CD4-positive, alpha-beta T cell treated with Interleukin-15 for 4 hours (primary cell): ENCODE data around the gene FADD.

Source experiments
- DNase-seq: peaks from one replicate; pipeline ENCODE4 v3.0.0-alpha.2; 2020; ENCODE audit warnings: low spot score

The FADD gene

DNA sequence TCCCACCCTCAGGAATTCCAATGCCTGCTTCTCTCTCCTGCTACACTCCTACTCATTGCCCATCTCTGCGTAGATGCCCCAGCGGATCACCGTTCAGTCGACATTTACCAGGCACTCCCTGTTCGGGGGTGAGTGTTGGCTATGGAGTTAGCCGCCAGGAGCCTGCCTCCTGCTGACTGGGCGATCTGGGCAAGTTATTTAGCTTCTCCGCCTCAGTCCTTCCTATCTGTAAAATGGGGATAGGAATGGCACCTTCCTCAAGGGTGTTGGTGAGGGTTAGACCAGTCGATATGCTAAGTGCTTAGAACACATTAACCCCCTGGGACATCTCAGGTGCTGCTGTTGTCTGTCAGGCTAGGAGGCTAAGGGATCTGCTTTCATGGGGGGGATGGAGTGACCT, 30.9 kb downstream of the FADD start:
- no peak for DNase-seq

DNA sequence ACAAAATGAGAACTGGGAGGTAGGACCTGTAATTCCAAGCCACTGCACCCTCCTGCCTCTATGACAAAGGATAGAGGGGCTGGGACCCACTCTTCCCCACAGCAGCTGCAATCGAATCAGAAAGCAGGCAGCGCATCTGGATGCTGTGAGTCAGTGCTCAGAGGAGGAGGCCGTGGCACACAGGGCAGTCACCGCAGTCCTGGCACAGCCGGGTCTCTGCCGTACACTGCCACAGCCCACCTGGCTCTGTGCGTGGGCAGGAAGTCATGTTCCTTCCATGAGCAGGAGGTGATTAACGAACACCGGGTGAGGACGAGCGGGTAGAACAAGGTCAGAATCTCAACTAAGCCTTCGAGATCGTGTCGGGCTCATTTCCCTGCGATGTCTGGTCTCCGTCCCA, 37.2 kb downstream of the FADD start:
- no peak for DNase-seq

DNA sequence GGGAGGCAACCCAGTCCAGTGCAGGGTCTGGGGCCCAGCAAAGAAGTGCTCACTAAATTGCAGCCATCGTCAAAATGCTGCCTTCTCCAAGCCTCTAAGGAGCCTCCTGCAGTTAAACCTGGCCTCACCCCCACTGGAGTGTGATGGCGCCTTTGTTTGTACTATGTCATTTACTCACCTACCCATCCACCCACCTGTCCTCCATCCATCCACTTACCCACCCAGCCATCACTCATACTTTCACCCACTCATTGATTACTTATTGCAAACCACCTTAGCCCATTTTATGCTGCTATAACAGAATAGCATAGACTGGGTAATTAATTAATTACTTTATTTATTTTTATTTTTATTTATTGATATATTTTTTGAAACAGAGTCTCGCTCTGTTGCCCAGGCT, 38.6 kb downstream of the FADD start:
- no peak for DNase-seq

GRCh38 chr11:70242885-70243284, 39.8 kb downstream of the FADD start:
- DNase-seq, result no peak

DNA sequence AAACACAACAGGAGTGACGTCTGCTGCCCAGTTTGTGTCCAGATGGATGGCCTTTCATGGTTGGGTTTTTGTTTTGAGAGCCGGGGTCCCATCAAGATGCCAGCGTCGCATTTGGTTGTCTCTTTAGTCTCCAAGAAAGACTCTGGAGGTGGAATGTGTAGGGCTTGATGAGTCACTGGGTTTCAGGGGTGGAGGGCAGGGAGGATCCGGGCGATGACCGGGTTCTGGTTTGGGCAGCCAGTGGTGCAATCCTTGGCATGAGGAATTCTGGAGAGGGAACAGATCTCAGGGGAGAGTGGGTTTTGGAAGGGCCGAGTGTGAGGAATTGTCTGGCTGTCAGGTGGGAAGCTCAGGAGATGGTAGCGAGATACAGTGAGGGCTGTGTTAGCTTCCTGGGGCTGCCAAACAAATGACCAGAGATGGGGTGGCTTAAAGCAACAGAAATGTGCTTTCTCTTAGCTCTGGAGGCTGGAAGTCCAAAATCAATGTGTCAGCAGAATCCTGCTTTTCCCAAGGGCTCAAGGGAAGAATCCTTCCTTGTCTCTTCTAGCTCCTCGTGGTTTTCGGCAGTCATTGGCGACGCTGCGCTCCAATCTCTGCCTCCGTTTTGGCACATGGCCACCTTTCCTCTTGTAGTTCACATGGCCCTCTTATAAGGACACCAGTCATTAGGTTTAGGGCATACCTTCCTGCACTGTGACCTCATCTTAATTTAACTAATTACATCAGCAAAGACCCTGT, 41.0 kb downstream of the FADD start:
- no peak for DNase-seq

DNA sequence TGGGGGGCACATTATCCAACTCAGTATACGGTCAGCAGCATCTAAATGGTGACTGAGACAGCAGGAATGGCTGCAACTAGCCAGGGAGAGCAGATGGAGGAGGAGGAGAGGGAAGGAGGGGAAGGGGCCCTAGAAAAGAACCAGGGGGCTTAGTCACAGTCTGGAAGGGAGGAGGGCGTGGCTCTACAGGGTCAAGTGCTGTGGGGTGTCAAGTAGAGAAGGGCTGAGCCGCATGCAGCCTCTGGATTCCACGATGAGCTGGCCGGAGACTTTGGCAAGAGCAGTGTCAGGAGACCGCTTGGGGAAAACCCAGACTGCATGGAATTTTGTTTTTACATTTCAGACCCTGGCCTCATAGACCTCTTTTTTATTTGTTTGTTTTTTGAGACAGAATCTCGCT, 41.6 kb downstream of the FADD start:
- no peak for DNase-seq

DNA sequence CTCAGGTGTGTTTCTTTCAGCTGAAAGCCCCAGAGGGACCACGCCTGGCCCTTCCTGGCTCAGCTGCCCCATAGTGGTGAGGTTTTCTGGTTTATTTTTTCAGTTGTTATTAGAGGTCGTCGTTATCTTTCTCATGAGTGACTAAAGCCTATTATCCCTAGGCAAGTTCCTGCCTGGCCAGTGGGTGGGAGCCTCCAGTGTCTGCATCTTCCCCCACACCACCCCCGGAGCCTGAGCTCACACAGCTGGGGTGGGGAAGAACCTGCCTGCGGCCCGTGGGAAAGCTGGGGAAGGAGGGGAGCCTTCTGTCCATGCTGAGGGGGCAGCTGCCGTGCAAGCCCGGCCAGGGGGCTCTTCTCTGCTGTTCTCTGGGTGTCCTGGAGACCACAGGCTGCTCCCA, 43.1 kb downstream of the FADD start:
- no peak for DNase-seq

DNA sequence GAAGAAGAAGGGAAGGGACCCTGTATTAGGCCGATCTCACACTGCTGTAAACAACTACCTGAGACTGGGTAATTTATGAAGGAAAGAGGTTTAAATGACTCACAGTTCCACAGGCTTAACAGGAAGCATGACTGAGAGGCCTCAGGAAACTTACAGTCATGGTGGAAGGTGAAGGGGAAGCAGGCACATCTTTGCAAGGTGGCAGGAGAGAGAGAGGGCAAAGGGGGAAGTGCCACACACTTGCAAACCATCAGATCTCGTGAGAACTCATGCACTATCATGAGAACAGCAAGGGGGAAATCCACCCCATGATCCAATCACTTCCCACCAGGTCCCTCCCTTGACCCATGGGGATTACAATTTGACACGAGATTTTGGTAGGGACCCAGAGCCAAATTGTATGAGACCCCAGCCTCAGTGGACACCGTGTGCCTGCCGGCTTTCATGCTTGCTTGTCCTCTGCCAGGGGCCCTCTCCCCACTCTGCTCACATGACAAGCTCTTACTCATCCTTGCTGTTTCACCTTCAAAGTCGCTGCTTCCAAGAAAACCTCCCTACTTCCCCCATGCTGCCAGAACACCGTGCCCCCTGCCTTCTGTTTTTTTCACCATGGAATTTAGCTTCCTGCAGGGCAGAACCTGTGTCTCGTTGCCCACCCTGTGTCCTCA, 44.1 kb downstream of the FADD start:
- no peak for DNase-seq

DNA sequence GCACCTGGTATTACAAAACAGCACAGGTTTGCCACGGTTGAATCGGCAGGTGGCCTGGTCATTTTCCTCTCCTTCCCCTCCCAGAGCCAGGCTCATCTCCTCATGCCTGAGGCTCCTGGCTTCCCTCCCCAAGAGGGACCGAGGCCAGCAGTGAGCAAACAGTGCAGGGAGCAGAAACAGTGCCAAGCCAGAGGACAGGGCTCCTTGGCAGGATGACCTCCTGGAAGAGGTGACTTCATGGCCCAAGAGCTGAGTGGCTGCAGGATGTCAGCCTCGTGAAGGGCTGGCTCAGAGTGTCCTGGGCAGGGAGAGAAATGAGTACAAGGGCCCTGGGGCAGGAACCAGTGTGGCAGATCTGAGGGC, 44.6 kb downstream of the FADD start:
- DNase-seq, result no peak

- no peak for DNase-seq
Measured at GRCh38 chr11:70250876-70251658, 48.0 kb downstream of the FADD start.

DNA sequence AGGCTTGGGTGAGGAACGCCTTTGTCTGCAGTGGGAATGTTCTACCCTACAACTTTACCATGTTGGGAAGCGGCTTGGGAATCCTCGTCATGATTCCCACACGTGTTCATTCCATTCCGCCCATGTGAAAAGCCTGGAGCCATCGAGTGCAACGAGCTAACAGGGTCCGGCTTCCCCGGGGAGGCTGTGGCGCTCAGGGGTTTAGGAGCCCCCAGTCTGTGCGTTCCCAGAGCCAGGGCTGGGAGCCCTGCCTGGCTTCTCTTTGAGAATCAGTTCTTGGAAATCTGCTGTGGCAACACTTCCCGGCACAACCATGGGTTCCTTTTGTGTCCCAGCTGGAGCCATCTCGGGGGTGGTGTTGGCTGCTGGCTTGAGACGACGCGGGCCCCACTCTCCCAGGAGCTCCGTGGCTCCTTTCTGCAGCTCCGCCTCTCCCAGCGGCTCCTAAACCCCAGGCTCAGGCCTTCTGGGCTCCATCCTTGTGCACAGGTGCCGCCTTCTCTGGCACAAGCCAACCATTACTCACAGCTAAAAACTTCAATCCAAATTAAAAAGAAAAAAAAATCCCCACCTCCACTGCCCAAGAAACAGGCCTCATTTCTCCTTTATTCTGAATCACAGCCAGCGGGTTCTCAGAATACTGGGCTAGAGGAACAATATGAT, 48.7 kb downstream of the FADD start:
- DNase-seq, result no peak

DNA sequence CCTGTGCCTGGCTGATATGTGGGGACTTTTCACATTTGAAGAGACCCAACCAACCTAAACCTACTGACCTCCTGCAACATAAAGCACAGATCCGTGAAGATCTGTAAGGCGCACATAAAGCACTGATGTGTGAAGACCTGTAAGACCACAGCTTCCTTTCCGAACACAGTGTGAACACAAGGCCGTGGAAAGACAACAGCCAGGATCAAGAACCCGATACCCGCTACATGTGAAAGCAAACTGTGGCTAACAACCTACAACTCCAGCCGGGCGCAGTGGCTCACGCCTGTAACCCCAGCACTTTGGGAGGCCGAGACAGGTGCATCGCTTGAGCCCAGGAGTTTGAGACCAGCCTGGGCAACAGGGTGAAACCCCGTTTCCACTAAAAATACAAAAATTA, 49.7 kb downstream of the FADD start:
- no peak for DNase-seq

DNA sequence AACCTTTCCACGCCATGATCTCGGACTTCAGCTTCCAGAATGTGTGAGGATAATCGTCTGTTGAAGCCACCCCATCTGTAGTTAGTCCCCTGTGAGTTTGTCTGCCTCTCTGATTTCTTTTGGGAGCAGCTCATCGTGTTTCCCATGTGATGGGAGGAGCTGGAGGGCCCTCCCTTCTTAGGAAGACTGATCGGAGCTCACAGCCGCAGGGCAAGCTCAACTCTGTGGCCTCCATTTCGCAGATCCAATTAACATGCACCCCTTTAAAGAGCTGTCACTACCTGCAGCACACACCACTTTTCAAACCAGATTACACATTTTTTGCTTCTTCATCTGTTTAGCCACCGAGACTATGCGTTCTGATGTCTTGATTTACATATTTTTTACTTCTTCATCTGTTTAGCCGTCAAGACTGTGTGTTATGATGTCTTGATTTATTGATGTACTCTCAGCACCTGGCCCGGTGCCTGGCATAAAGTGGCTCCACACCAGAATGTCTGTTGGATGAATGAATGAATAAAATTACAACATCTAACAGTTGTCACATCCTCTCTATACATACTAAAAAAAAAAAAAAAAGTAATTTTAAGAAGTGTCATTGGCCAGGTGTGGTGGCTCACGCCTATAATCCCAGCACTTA, 52.5 kb downstream of the FADD start:
- DNase-seq, result no peak
